ENCODE results near the gene FCN1.
A peak's percentile ranks its signal among the peaks of the same experiment; 100 is the strongest.

FCN1 gene

DNA sequence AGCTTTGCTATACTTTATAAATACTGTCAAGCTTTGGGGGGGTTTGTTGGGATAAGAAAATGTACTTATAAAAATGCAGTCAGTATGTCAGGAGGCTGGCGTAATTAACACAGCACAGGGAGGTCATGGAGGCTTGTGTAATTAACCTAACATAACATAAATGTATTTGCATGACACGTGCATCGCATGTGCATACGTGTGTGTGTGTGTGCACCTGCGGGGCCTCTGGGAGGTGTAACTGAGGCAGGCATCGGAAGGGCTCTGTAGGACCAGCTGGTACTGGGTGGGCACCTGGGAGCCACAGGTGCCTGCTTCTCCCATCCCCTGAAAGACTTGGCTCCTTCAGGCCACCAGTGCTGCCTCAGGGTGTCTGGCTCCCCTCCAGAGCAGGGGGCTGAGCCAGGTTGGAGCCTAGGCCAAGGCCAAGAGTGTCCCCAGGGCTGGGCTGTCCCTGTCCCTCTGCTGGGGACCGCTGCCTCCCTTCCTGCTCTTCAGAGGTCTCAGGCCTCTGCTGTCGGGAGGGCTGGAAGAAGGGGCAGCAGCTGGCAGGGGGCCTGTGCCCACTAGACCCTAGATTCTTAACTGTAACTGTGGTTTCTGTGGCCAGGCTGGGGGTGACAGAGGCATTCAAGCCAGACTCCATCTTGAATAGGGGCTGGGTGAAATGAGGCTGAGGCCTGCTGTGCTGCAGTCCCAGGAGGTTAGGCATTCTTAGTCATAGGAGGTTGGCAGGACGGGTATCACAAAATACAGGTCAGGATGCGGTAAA lies 28.1 kb downstream of the FCN1 start:
- DNase-seq: no peak

DNA sequence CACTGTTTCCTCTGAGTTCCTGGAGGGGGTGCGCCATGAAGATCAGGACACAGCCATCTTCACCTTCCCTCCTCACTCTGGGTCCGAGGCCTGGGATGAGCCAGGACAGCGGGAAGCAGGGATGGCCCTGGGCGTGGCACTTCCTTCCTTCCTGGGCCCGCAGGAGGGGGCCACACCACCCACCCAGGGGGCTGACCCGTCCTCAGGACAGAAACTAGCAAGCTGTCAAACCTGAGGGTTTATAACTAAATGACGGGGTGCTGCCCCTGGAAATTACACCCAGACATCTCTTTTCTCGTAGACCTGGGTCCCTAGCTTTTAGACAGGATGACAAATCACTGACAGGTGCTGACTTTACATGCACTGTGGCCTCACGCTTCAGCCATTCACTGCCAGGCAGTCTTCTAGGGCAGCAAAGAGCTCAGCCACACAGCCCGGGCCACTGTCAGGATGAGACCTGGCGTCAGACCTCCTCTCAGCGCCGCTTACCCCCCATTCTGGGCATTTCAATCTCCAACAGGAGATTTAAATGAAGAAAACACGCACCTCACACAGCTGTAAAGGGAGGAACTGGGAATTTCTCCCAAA lies 29.0 kb downstream of the FCN1 start:
- no peak for DNase-seq

DNA sequence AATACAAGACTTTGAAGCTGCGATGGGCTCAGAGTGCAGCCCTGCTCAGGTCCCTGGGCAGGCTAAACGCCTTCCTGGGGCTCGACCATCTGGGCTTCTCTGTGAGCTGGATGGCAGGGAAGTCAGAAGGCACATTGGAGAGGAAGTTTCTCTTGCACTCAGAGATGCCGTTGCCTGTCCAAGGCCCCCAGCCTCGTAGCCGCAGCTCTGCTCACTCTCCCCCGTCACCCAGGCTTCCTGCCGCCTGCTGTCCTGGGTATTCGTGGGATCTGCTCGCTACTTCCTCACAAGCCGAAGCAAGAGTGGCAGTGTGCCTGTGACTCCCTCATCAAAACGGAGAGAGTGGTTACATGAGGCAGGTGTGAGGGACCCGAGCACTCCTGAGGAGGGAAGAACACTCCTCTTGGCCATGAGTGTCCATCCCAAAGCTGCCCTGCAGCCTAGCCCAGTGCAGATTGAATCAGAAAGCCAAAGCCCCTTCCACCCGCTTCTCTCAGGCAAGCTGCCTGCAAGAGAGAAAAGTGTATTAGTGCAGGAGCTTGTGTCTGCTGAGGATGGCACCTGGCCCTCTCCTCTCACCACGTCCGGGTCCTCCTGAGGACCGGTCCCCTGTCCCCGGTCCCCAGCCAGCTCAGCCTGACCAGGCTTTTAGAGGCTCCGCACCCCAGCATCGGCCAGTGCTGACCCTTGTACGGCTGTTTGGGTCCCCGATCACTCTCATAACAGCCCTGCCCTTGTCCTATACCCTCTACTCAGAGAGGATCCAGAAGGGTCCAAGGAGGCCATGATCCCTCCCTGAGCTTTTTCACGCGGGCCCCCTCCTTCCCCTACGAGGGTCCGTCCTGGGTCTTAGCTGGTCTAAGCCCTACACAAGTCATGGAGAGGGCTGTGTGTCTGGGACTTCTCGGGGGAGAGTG lies 29.8 kb downstream of the FCN1 start:
- DNase-seq: no peak

DNA sequence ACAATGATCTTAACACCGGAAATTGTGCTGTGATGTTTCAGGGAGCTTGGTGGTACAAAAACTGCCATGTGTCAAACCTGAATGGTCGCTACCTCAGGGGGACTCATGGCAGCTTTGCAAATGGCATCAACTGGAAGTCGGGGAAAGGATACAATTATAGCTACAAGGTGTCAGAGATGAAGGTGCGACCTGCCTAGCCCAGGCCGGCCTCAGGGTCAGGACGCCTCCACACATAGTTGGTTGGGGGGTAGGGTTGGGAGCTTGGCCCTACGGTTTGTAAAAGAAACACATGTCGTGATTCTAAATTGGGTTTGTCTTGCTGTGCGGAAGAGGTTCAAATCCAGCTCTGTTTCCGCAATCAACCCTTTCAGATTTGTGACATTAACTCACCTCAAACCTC lies 30.5 kb downstream of the FCN1 start:
- no peak for DNase-seq

DNA sequence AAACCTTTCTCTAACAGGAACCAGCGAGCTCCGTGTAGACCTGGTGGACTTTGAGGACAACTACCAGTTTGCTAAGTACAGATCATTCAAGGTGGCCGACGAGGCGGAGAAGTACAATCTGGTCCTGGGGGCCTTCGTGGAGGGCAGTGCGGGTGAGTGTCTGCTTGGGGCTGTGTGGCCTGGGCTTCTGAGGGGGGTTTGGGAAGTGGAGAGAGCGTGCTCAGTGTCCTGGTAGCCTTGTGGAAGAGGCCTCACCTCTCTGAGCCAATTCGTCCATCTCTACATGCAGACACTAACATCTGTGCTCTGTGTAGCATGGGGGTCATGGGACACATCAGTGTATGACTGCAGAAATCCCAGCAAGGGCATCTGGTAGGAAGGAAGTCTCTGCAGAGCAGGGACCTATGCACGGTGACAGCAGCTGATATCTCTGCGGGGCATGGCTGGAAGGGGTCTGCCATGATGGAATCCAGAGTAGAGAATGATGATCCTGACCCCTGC lies 31.2 kb downstream of the FCN1 start:
- DNase-seq: no peak

DNA sequence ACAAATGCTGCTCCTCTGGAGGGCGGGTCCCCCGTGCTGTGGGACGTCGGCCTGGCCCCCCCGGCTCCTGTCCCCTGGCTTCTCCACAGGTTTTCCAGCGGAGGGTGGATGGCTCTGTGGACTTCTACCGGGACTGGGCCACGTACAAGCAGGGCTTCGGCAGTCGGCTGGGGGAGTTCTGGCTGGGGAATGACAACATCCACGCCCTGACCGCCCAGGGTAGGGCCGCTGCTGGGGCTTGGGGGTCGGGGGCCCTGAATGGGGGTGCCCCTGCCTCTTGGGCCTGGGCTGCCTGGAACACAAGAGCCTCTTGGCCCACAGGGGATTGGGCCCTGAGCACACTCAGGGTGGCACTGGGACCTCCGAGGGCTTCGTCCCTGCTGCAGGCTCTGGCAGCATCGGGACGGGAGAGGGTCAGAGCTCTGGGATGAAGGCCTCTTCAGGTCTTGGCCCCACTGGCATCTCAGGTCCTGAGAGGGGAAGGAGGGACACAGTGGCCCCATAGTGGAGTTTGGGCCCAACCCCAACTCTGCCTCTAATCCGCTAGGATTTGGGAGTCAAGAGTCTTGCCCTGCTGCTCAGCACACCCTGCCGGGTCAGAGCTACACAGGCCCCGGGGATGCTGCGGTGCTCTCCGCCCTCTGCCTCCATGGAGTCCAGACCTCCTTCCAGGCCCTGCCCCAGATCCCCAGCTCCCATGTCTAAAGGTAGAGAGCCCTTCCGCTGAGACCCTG lies 31.9 kb downstream of the FCN1 start:
- no peak for DNase-seq

DNA sequence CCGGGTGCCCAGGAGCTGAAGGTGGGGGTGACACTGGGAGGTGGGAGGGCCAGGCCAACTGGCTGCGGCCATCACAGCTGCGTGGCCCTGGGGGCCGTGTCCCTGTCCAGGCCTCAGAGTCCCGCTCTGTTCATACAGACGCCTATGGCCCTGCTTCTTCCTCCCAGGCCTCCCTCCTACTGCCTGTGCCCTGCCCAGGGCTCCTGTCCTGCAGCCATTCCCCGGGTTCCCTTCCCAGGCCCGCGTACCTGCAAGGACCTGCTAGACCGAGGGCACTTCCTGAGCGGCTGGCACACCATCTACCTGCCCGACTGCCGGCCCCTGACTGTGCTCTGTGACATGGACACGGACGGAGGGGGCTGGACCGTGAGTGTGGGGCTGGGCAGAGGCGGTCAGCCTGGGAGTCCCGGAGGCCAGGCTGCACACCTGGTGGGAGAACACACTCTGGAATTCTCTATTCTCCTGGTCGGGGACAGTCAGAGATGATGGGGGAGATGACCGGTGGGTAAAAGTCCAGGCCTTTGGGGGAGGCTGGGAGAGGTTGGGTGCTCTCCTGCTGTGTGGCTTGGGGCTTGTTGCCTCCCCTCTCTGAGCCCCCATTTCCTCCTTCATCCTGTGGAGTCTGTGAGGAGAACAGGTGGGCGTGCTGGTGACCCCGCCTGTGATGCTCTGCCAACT lies 32.6 kb downstream of the FCN1 start:
- DNase-seq: no peak

DNA sequence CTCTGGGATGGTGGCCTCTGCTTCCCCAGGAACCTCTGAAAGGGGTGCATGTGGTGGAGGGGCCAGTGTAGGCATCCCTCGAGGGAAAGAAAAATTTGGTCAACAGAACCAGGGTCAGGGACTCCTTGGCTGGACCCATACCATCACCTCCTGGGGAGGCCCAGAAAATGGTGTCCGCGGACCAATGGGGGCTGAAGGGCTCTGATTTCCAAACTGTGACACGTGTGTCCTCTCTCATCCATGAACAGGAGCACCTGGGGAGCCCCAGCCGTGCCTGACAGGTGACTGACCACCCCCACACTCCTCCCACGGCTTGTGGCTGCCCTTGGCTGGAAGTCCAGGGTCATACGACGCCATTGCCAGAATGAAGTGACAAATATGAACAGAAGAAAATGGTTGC lies 33.2 kb downstream of the FCN1 start:
- DNase-seq: no peak

DNA sequence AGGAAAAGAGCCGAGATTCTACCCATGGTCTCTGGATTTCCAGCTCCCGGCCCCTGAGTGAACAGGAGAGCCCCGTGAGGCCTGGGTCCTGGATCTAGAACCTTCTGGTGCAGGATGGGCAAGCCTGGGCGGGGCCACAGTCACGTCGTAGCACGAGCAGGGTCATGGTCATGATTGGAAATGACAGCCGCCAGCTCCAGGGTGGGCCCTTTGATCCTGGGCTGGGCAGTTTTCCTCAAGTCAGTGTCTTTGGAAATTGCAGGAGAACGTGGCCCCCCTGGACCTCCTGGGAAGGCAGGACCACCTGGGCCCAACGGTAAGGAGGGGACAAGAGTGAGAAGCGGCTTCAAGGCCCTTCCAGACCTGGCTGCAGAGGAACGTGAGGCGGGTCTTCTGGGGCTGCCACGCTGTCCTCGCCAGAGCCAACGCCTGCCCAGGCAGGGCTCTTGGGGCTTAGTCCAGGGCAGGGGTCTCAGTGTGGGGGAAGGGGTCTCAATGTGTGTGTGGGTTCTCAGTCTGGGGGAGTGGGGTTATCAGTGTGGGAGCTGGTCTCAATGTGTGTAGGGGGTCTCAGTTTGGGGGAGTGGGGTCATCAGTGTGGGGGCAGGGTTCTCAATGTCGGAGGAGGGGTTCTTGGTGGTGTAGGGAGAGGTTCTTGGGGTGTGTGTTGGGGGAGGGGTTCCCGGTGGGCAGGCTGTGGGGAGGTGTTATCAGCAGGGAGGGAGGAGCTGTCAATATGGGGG lies 34.5 kb downstream of the FCN1 start:
- DNase-seq: no peak

DNA sequence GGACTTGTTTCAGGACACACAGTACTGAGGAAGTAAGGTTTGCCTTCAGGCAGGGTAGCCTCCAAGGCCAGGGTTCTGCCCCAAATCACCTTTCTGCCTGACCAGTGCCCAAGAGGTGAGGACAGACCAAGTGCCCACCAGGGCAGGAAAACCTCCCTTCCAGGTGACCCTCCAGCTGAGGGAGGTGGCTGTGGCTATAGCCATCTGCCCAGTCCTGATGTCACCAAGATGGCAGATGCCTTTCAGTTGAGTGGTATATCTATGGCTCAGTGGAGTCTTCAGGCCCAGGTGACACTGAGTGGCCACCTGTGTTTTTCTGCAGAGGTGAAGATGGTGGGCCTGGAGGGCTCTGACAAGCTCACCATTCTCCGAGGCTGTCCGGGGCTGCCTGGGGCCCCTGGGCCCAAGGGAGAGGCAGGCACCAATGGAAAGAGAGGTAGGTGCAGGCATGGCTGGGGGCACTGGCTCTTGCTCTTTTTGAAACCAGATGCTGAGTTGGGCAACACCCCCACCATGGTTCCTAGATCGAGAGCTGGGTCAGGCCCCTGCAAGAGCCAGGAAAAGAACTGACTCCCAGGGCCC lies 35.4 kb downstream of the FCN1 start:
- DNase-seq: no peak

DNA sequence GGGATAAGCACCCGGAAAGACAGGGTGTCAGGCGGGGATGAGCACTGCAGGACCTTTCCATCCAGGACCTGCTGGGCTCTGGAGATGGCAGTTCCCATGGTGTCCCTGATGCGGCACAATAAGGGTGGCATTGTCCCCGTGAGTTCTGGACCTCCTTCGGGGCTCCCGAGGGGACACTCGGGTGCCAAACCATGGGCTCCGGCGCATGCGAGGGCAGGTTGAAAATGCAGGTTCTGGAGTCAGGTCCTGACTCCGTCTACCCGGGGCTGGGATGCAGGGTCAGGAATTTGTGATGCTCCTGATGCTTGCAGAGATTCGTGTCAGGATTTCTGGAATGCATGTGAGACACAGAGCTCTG lies 36.4 kb downstream of the FCN1 start:
- DNase-seq: no peak

DNA sequence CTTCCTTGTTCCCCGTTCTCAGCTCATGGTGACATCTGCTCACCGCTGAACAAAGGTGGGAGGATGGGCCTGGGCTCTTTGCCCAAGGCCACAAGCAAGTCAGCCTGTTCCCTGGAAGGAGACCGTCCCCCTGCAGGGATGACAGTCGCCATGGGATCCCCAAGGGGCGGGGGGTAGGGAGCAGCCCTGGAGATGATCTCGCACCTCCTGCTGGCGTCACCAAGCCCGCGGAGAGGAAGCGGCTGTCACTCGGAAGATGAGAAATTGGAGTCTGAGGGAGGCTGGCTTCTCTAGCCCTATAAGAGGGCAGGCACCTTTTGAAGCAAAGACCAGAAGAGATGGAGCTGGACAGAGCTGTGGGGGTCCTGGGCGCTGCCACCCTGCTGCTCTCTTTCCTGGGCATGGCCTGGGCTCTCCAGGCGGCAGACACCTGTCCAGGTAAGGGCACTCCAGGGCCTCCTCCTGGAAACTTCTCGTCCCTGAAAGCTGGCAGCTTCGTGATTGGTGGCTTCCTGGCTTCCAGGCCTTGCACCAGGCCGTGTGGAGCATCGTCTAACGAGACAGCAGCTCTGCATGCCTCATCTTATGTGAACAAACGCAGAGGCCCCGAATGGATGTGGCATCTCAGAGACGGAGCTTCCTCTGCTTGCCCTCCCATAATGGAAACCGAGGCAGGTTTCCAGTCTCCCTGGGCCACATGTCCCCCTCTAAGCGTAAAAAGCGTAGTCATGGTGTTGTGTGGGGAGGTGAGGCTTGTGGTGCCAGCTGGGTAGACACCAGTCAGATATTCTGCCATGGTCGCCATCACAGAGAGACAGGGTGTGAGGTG lies 37.0 kb downstream of the FCN1 start, which contains the start of gene FCN2:
Gene FCN2, plus strand, starts transcription at position 327 of the 829 bp plus-strand sequence. Its CDS starts 12 bp downstream, at position 339.
- peak; percentile 64 for DNase-seq

DNA sequence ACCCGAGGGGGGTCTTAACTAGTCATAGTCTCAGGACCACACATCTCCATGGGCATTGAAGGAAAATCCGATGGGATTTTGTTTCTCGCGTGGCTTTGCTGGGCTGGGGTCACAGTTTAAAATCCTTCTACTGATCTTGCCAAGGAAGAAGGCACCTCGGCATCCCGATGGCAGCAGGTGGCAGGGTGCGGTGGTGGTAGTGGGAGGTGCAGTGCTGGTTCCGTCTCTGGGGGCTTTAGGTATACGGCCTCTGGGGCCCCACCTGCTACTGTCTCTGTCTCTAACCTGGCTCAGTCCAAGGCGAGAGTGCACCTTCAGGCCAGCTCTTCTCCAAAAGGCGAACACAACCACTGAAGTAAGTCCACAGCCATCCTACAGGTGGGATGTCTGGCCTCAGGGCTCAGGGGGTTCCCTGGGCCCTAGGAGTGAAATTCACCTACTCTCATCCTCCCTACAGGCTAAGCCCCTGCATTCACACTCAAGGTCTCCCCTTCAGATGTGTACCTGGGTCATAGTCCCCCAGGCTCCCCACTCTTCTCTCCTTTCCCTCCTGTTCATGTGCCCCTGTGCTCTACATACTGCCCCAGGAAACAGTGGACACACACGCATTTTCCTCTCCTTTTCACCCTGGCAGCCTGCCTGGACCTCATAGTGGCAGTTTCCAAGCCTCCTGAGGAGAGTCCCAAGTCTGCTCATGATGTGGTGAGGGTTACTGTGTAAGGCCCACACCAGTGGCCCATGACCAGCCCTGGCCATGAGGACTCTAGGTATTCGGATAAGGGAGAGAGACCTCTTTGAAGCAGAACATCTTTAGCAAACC lies 37.8 kb downstream of the FCN1 start:
- no peak for DNase-seq

DNA sequence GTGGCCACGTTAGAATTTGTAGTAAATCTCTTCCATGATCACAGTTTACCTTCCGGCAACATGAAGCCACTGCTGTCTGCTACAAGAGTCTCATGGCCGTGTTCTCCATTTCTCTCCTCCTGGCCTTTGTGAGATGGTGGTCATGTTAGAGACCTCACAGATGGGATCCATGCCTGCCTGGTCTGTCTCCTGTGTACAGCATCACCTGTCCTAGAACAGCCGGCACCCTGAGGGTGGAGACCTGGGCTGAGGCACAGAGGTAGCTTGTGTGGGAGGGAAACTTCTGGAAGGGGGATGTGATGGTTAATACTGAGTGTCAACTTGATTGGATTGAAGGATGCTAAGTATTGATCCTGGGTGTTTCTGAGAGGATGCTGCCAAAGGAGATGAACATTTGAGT lies 40.2 kb downstream of the FCN1 start:
- DNase-seq: no peak

DNA sequence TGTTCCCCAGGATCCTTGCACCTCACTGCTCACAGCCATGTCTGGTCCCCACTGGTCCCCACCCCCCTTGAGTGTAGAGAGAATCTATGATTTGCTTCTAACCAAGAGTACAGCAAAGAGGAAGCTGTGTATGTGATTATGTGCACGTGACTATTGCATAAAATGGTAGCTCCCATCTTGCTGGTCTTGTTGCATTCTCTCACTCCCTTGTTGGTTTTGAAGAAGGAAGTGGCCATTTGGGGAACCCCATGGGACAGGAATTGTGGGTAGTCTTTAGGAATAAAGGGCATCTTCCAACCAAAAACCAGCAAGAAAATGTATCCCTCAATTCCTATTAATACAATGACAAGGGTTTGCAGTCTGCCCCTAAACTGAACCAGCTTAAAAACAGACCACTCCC lies 42.3 kb downstream of the FCN1 start:
- no peak for DNase-seq

DNA sequence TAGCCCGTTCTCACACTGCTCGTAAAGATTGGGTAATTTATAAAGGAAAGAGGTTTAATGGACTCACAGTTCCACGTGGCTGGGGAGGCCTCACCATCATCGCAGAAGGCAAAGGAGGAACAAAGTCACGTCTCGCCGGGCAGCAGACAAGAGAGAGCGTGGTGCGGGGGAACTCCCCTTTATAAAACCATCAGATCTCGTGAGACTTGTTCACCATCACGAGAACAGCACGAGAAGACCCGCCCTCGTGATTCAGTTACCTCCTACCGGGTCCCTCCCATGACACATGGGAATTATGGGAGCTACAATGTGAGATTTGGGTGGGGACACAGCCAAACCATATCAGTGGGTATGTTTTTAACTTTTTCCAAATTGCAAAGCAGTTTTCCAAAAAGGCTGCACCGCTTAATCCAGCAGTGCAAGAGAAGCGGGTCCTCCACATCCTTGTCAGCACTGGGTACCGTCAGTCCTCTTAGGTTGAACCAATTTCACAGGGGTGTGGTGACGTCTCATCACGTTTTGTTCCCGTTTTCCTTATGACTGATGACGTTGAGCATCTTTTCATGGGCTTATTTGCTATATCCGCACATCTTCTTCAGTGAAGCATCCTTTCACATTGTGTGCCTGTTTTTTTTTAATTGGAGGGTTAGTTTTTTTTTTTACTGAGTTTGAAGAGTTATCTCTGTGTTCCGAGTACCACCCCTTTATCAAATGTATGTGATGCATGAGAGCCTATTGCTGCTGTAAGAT lies 45.1 kb downstream of the FCN1 start:
- no peak for DNase-seq

DNA sequence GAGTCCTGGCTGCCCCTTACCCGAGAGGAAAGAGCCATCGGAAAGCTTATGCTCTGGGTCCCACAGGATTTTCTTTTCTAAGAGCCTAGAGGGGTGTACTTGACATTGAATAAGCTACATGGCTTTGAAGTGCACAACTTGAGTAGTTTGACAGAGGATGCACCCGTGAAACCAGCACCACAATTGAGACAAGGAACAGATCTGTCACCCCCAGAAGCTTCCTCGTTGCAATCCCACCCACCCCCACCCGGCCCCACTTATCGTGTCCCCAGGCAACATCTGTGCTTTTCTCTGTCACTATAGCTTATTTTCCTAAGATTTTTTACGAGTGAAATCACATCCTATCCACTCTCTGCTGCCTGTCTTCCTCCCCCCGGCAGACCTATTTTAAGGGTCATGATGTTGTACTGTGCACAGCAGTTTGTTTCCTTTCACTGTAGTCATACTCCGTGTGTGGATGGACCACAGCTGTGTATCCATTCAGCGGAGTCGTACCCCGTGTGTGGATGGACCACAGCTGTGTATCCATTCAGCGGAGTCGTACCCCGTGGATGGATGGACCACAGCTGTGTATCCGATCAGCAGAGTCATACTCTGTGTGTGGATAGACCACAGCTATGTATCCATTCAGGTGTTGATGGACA lies 45.9 kb downstream of the FCN1 start:
- no peak for DNase-seq

Measured in NCI-H2171 (cell line).